A549 (cell line): ENCODE measurements around the gene HOOK2. TPM values are rescaled to one million over a fixed set of nuclear protein-coding genes. Genes with fewer than 3 reads are reported as not detected.

Source experiments
- ATAC-seq, 2 experiments: fragments of 200-7000 bp in 1 of 2; fragments of >200 bp in 1 of 2; cut with Nextera tagmentation in 1 of 2; cut with Tn5 transposase in 1 of 2; 3 replicates each; pipeline versions ENCODE4 v1.8.0 to v1.9.1; 2018 to 2020; ENCODE audit warnings: mild to moderate bottlenecking in 1 of 2, moderate library complexity in 1 of 2
- CTCF ChIA-PET: fragments of 300-600 bp; sonication (Branson Sonifier 250); formaldehyde crosslinking; extraction: SDS; loops from one replicate; lab custom pipeline; 2021; ENCODE audit warnings: antibody characterized with exemption, inconsistent platforms; lab: Yijun Ruan, JAX
- POLR2A ChIA-PET: fragments of 350-600 bp; formaldehyde crosslinking; extraction: SDS; loops from one replicate; lab custom pipeline; 2021; ENCODE audit warnings: antibody characterized with exemption, inconsistent platforms; lab: Yijun Ruan, JAX
- DNase-seq, 2 experiments: peaks; one replicate each; pipeline versions ENCODE4 v3.0.0 to v3.0.0-alpha.2; 2011 to 2016; ENCODE audit warnings: low read depth in 1 of 2, low spot score in 1 of 2
- FAIRE-seq: peaks from 2 replicates; lab custom pipeline; 2011; peaks lifted over from hg19 to GRCh38; lab: Jason Lieb, UNC
- H3K27ac ChIP-seq, 2 experiments: fragments of >200 bp; sonication (Bioruptor Twin); formaldehyde crosslinking; 3 replicates each; pipeline ENCODE4 v1.5.1; 2016 to 2017
- H3K4me1 ChIP-seq: fragments of >200 bp; sonication (Bioruptor Twin); formaldehyde crosslinking; 3 replicates; pipeline ENCODE4 v1.6.1; 2016
- H3K4me2 ChIP-seq: fragments of >200 bp; sonication (Bioruptor Twin); formaldehyde crosslinking; 3 replicates; pipeline ENCODE4 v1.6.1; 2016
- H3K4me3 ChIP-seq: fragments of >200 bp; sonication (Bioruptor Twin); formaldehyde crosslinking; 3 replicates; pipeline ENCODE4 v1.5.1; 2016
- H3K9me3 ChIP-seq: fragments of >200 bp; sonication (Bioruptor Twin); formaldehyde crosslinking; 3 replicates; pipeline ENCODE4 v1.6.1; 2016
- CBX2 ChIP-seq: fragments of 200-600 bp; sonication (generic); IDR thresholded peaks from 2 replicates; pipeline ENCODE4 v1.6.1; 2016; ENCODE audit warnings: low read depth, mild to moderate bottlenecking, borderline replicate concordance
- CTCF ChIP-seq: fragments of >200 bp; sonication (Bioruptor Twin); formaldehyde crosslinking; IDR thresholded peaks from 3 replicates; pipeline ENCODE4 v1.5.1; 2016
- E2F6 ChIP-seq: IDR thresholded peaks from 2 replicates; pipeline ENCODE4 v1.6.1; 2012; ENCODE audit warnings: low read depth, borderline replicate concordance
- FOSL2 ChIP-seq, 2 experiments: fragments of 450-650 bp in 1 of 2; fragments of >200 bp in 1 of 2; sonication (Bioruptor Twin) in 1 of 2; formaldehyde crosslinking; IDR thresholded peaks; 2 replicates each; pipeline versions ENCODE4 v1.5.0 to v1.6.1; 2016 to 2020; ENCODE audit warnings: mild to moderate bottlenecking in 1 of 2, moderate library complexity in 1 of 2
- HES2 ChIP-seq: fragments of >200 bp; sonication (Bioruptor Twin); formaldehyde crosslinking; IDR thresholded peaks from 2 replicates; pipeline ENCODE4 v1.6.1; 2016
- HMGXB4 ChIP-seq: fragments of 250-450 bp; sonication (Bioruptor Pico); IDR thresholded peaks from 2 replicates; pipeline ENCODE4 v1.5.0; 2021; ENCODE audit warnings: mild to moderate bottlenecking, moderate library complexity, borderline replicate concordance
- JUN ChIP-seq, 2 experiments: fragments of >200 bp; sonication (Bioruptor Twin); formaldehyde crosslinking; IDR thresholded peaks; 2 replicates in 1 of 2; 3 replicates in 1 of 2; pipeline ENCODE4 v1.6.1; 2016 to 2017
- MAX ChIP-seq: IDR thresholded peaks from 2 replicates; pipeline ENCODE4 v1.6.1; 2012
- NR3C1 ChIP-seq: fragments of >200 bp; sonication (Bioruptor Twin); formaldehyde crosslinking; IDR thresholded peaks from 3 replicates; pipeline ENCODE4 v1.6.1; 2017
- POLR2A ChIP-seq: IDR thresholded peaks from 2 replicates; pipeline ENCODE4 v1.6.1; 2012; ENCODE audit warnings: mild to moderate bottlenecking, low read length
- RAD21 ChIP-seq, 2 experiments: fragments of >200 bp in 1 of 2; sonication (Bioruptor Twin) in 1 of 2; formaldehyde crosslinking in 1 of 2; IDR thresholded peaks in 1 of 2; conservative IDR thresholded peaks in 1 of 2; 2 replicates in 1 of 2; 3 replicates in 1 of 2; pipeline ENCODE4 v1.6.1; 2012 to 2018; ENCODE audit warnings: inconsistent platforms in 1 of 2
- RCOR1 ChIP-seq: fragments of 150-350 bp; IDR thresholded peaks from 2 replicates; pipeline ENCODE4 v1.6.1; 2014; ENCODE audit warnings: antibody characterized with exemption, low read length, low read depth
- WGBS: methylation state at CpG from one replicate; pipeline ENCODE4 v1.1.6; 2017; ENCODE audit errors: missing lambda C conversion rate; 5-methylcytosine and 5-hydroxymethylcytosine counted together
- polyA plus RNA-seq, 4 experiments: library from polyadenylated mRNA; depleted of rRNA in 3 of 4; stranded (reverse); fragments of >200 nt; fragmentation: RNase III in 1 of 4; extraction: RNeasy Plus Mini Kit Qiagen cat#74134 plus additional on column Dnase treatment in 1 of 4; gene quantifications; 2 replicates in 3 of 4; 3 replicates in 1 of 4; pipeline ENCODE4 v1.2.3, GENCODE V29; 2011 to 2017

HOOK2 gene
- polyA plus RNA-seq, 2 of the 4 experiments (the other 2 are of a cell fraction): 8.3 to 21.5 TPM

- DNase-seq (no peak), ATAC-seq (no peak), FAIRE-seq (no peak)
- POLR2A ChIA-PET: interaction anchor here (0.6 to 3.9 kb wide), 3 partner anchors 10 to 1232 kb away, joined by 4 to 122 read pairs (median 24); partner anchors contain the start of gene JUNB
- Histone ChIP-seq H3K4me2 (peak overlapping the region; percentile 86), H3K9me3 (no peaks in the 10 kb centered on the region), H3K4me1 (peaks cover 46% of the 10 kb centered on the region), H3K4me3 (peak overlapping the region; percentile 55), H3K27ac (peak overlapping the region; percentile 91 to 99)
- WGBS: 28% methylated on average over 4 of the region's 6 CpGs
- CTCF ChIA-PET: interaction anchor here (1.4 to 29.7 kb wide), 6 partner anchors 9 to 104 kb away, joined by 3 to 901 read pairs (median 32); partner anchors contain the start of genes BEST2, GET3, JUNB and PRDX2
- TF ChIP-seq FOSL2 (IDR thresholded peaks at IDR 0.05) (no peak), FOSL2 (CRISPR knock-in tag; IDR thresholded peaks at IDR 0.05) (no peak; the same call in 1 of the 2 replicates), RCOR1 (no peak), NR3C1 (no peak), E2F6 (no peak), CTCF (no peak), HES2 (no peak), HMGXB4 (CRISPR knock-in tag) (no peak), RAD21 (conservative IDR thresholded peaks at IDR 0.05 in 1 of 2, IDR thresholded peaks at IDR 0.05 in 1 of 2) (no peak)
- TF ChIP-seq, all 56 proteins: peak for 0
Observed at GRCh38 chr19:12778905-12779161, 3.5 kb upstream of the HOOK2 start.

- TF ChIP-seq MAX (peak; percentile 79), POLR2A (peak; percentile 34; the same call in 1 of the 2 replicates), CBX2 (no peak), JUN (IDR thresholded peaks at IDR 0.05) (peak; percentile 40 to 61; a peak in 4 of 5 replicates)
- Histone ChIP-seq H3K4me3 (peak overlapping the region; percentile 55), H3K4me1 (peaks cover 44% of the 10 kb centered on the region), H3K4me2 (peak overlapping the region; percentile 86), H3K9me3 (no peaks in the 10 kb centered on the region), H3K27ac (peak overlapping the region; percentile 91 to 99)
- WGBS: 3% methylated on average over 29 of the region's 44 CpGs
- POLR2A ChIA-PET: interaction anchor here (0.6 to 3.9 kb wide), 4 partner anchors 10 to 1231 kb away, joined by 3 to 122 read pairs (median 14); partner anchors contain the start of genes GET3 and JUNB
- no peak for FAIRE-seq
- DNase-seq: peak in 1 of 2 experiments; percentile 78
- CTCF ChIA-PET: interaction anchor here (0.5 to 29.7 kb wide), 10 partner anchors 9 to 105 kb away, joined by 3 to 901 read pairs (median 5); partner anchors contain the start of genes BEST2, GET3, JUNB and PRDX2
- peak; percentile 56 to 67 for ATAC-seq
Observed at GRCh38 chr19:12778017-12778904, 2.9 kb upstream of the HOOK2 start.
